IMR-90 (cell line): ENCODE results near the gene TOM1.

ENCODE experiments used
- BHLHE40 ChIP-seq: fragments of 150-350 bp; IDR thresholded peaks from 2 replicates; pipeline ENCODE4 v1.6.1; 2016; ENCODE audit warnings: mild to moderate bottlenecking, low read depth, low read length
- FOS ChIP-seq: fragments of 150-350 bp; IDR thresholded peaks from 2 replicates; pipeline ENCODE4 v1.6.1; 2016; ENCODE audit warnings: low read depth, low read length
- MAFK ChIP-seq: IDR thresholded peaks from 2 replicates; pipeline ENCODE4 v1.6.1; 2012; ENCODE audit warnings: low read depth, low read length, improper control_type of control experiment
- MAZ ChIP-seq: IDR thresholded peaks from 2 replicates; pipeline ENCODE4 v1.6.1; 2012; ENCODE audit warnings: low read depth, mild to moderate bottlenecking, low read length, improper control_type of control experiment, moderate library complexity, borderline replicate concordance
- MXI1 ChIP-seq: IDR thresholded peaks from 2 replicates; pipeline ENCODE4 v1.6.1; 2012; ENCODE audit warnings: low read depth, mild to moderate bottlenecking, low read length, moderate library complexity, borderline replicate concordance
- POLR2A ChIP-seq: IDR thresholded peaks from 2 replicates; pipeline ENCODE4 v1.6.1; 2012; ENCODE audit warnings: mild to moderate bottlenecking, low read depth, low read length
- RAD21 ChIP-seq: IDR thresholded peaks from 2 replicates; pipeline ENCODE4 v1.6.1; 2012; ENCODE audit warnings: low read length, improper control_type of control experiment
- RFX5 ChIP-seq: IDR thresholded peaks from 2 replicates; pipeline ENCODE4 v1.8.0; 2012; ENCODE audit warnings: low read depth, mild to moderate bottlenecking, low read length, moderate library complexity
- TF ChIP-seq, protein P1 (sequence below): conservative IDR thresholded peaks from 2 replicates; pipeline ENCODE4 v1.5.1; 2012; ENCODE audit warnings: mild to moderate bottlenecking, low read depth, low read length, improper control_type of control experiment
- TF ChIP-seq, protein P2 (sequence below): fragments of 150-350 bp; IDR thresholded peaks from 2 replicates; pipeline ENCODE4 v1.6.1; 2017; ENCODE audit warnings: mild to moderate bottlenecking, antibody characterized with exemption, low read length, low read depth

DNA sequence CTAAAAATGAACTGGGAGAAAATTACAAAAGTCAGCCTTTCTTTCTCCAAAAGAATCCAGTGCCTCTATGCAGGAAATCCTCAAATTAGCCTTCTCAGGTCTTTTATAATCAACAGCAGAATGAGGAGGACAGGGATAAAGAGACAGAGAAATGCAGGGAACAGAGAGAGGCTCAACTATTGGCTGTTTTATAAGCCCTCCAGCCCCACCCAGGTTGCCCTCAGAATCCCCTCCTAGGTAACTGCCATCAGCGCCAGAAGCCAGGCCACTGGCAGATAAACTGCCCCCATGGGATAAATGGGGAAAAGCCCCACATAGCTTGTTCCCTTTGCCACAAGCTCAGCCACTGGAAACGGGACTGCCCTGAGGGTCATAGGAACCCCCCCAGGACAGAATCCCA is 70.3 kb downstream of the TOM1 start:
- TF ChIP-seq, protein P1, sequence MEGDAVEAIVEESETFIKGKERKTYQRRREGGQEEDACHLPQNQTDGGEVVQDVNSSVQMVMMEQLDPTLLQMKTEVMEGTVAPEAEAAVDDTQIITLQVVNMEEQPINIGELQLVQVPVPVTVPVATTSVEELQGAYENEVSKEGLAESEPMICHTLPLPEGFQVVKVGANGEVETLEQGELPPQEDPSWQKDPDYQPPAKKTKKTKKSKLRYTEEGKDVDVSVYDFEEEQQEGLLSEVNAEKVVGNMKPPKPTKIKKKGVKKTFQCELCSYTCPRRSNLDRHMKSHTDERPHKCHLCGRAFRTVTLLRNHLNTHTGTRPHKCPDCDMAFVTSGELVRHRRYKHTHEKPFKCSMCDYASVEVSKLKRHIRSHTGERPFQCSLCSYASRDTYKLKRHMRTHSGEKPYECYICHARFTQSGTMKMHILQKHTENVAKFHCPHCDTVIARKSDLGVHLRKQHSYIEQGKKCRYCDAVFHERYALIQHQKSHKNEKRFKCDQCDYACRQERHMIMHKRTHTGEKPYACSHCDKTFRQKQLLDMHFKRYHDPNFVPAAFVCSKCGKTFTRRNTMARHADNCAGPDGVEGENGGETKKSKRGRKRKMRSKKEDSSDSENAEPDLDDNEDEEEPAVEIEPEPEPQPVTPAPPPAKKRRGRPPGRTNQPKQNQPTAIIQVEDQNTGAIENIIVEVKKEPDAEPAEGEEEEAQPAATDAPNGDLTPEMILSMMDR: no peak
- TF ChIP-seq MXI1: no peak
- no peak for TF ChIP-seq FOS
- TF ChIP-seq, protein P2, sequence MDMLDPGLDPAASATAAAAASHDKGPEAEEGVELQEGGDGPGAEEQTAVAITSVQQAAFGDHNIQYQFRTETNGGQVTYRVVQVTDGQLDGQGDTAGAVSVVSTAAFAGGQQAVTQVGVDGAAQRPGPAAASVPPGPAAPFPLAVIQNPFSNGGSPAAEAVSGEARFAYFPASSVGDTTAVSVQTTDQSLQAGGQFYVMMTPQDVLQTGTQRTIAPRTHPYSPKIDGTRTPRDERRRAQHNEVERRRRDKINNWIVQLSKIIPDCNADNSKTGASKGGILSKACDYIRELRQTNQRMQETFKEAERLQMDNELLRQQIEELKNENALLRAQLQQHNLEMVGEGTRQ: no peak
- no peak for TF ChIP-seq POLR2A
- no peak for TF ChIP-seq MAZ
- TF ChIP-seq RAD21: no peak
- TF ChIP-seq BHLHE40: no peak
- no peak for TF ChIP-seq MAFK
- TF ChIP-seq RFX5: no peak
